Activated T-cell treated with anti-CD3 and anti-CD28 coated beads, Interleukin-2, amount 50 U/mL, for 4 hours (primary cell): ENCODE measurements around the gene NR4A3. TPM values are rescaled to one million over a fixed set of nuclear protein-coding genes. Genes with fewer than 3 reads are reported as not detected.

Experiments used
- ATAC-seq, 2 donors: fragments of 200-7000 bp; cut with Tn5 transposase; one replicate each; pipeline ENCODE4 v1.10.0; 2021
- DNase-seq: peaks from one replicate; pipeline ENCODE4 v3.0.0-alpha.2; 2020
- H3K27me3 Mint-ChIP-seq: one replicate; pipeline ENCODE4 v1.8.0; 2021; ENCODE audit warnings: low read depth, mixed read lengths
- H3K36me3 Mint-ChIP-seq: one replicate; pipeline ENCODE4 v1.8.0; 2022; ENCODE audit warnings: mixed read lengths; ENCODE audit not compliant: insufficient read depth
- H3K4me1 Mint-ChIP-seq: one replicate; pipeline ENCODE4 v1.8.0; 2021; ENCODE audit warnings: low read depth, mixed read lengths
- H3K4me3 Mint-ChIP-seq: one replicate; pipeline ENCODE4 v1.8.0; 2021; ENCODE audit warnings: mild to moderate bottlenecking, moderate library complexity, mixed read lengths
- H3K9me3 Mint-ChIP-seq: one replicate; pipeline ENCODE4 v1.8.0; 2021; ENCODE audit warnings: mixed read lengths
- total RNA-seq, 3 donors: library from RNA; stranded (reverse); gene quantifications; one replicate each; pipeline ENCODE4 v1.2.1, GENCODE V29; 2021

NR4A3 gene
- total RNA-seq, 3 donors from 2014 or later, result 23.2 to 26.5 (median 24.9) TPM

DNA sequence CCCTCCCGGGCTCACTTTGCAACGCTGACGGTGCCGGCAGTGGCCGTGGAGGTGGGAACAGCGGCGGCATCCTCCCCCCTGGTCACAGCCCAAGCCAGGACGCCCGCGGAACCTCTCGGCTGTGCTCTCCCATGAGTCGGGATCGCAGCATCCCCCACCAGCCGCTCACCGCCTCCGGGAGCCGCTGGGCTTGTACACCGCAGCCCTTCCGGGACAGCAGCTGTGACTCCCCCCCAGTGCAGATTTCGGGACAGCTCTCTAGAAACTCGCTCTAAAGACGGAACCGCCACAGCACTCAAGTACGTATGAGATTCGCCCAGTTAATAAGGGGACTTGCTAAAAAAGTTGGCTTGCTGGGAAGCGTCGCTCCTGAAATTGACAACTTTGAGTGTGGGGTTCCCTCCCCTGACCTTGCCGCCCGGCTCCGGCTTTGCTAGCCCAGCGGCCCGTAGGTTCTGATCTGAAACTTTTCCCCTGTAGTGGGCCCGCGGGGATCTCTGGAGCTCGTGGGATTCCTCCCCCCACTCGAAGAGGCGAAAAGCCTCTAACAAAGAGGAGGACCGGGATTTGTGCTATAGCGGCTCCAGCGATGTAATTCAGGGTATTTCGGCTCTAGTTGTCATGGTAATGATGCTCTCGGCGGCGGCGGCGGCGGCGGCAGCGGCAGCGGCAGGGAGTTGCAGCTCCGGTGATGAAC, 572 bp downstream of the NR4A3 start:
- H3K36me3 Mint-ChIP-seq, result peaks cover 10% of the 10 kb centered on the region
- H3K4me3 Mint-ChIP-seq, result peak overlapping the region; percentile 96
- no peak for ATAC-seq
- H3K27me3 Mint-ChIP-seq, result peaks cover 14% of the 10 kb centered on the region
- no peaks in the 10 kb centered on the region for H3K9me3 Mint-ChIP-seq
- peaks cover 70% of the 10 kb centered on the region for H3K4me1 Mint-ChIP-seq
- DNase-seq, result peak; percentile 43

DNA sequence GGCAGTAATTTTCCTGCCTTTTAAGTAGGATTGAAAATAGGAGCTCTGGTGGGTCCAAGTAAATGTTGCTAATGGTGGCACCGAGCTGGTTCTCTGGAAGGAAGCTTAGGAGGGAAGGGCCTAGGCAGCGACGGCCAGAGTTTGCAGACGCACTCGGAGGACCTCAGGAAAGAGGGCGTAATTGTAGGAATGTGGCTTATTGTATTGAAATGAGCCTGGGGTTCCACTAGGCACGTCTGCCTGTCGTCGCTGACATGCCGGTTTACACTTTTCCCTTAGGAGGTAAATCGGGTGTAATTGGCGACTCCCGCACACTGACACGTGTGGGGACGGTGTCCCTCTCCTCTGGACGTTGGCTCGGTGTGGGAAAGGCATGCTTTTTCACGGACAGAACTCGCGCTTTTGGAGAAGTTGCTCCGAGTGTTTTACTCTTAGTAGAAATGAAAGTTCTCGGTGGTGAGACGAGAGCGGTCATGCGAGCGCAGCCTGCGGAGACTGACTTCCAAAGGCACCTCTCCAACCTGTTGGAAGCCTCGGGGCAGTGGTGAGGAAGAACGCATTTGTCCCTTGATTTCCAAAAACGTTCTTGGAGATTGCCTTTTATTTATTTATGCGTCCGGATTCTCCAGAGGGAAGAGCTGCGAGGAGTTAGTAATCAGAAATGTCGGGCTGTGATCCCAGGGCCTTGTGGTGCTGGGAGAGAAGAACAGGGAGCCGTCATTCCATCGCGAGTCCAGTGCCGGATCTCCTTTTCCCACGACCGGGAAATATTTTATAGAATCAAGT, 1.3 kb downstream of the NR4A3 start:
- Mint-ChIP-seq H3K9me3 (no peaks in the 10 kb centered on the region), H3K4me1 (peaks cover 74% of the 10 kb centered on the region), H3K4me3 (peak overlapping the region; percentile 96), H3K27me3 (peaks cover 17% of the 10 kb centered on the region), H3K36me3 (peaks cover 15% of the 10 kb centered on the region)
- no peak for ATAC-seq
- no peak for DNase-seq

DNA sequence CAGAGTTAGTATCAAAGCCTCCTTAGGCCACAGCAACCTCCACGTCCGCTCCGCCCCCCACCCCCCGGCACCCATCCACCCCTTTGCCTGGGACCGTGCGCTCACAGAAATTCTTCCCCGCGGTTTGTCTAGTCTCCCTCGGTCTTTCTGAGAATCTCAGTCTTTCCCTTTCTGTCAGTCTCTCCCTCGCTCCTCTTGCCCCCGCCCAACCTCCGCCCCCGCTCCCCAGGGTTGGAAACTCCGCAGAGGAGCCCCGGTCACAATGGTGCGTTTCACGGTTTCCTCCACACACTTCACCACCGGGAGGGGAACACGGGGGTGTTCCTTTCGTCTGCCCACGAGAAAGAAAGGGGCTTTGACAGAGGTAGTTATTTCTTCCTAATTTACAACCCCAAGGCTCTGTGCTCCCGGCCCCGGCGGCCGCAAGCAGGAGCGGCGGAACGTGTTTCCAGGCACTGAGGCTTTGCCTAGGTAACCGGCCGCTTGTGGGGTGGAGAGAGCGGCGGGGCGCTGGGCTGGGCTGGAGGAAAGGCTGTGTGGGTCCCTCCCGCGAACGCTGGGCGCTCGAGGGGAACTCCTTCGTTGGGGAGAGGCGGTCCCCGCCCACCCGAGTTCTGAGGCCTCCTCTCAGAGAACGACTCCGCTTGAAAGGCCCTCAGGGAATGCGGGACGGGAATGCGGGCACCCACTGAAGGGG, 2.1 kb downstream of the NR4A3 start:
- ATAC-seq, result peak in 1 of 2 donors; percentile 0
- Mint-ChIP-seq H3K9me3 (no peaks in the 10 kb centered on the region), H3K27me3 (peaks cover 19% of the 10 kb centered on the region), H3K36me3 (peaks cover 17% of the 10 kb centered on the region), H3K4me1 (peaks cover 67% of the 10 kb centered on the region), H3K4me3 (peak overlapping the region; percentile 96)
- peak; percentile 85 for DNase-seq

DNA sequence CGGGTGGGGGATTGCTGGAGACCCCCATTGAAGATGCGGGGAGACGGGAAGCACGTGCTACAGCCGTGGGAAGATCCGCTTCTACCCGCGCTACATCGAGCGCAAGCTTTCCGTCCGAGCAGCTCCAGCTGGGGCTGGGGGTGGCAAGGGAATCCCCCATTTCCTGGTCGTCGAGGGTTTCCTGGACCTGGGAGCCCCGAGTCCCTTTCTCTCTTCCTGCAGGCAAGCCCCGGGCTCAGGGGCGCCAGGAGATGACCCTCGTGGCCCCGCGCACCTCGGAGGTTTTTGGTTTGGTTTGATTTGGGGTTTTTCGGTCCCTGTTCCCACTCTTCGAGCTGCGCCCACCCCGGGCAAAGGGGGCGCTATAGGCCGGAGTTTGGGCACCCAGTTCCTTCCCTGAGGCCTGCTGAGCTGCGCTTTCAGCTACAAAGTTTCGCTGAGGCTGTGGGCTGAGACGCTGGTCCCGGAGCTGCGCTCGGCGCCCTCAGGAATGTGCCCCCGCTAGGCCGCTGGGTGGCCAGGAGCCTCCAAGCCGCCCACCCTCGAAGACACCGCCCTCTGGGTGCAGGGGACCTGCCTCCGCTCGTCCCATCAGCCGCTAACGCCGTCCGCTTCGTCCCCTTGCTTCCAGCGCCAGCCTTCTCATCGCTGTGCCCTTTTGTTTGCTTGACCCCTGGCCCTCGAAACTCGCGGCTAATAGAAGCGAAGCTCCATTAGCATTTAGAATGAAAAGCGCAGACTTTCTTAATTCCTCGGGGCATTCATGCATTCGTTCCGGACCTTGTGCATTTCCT, 2.9 kb downstream of the NR4A3 start:
- peaks cover 26% of the 10 kb centered on the region for H3K27me3 Mint-ChIP-seq

DNA sequence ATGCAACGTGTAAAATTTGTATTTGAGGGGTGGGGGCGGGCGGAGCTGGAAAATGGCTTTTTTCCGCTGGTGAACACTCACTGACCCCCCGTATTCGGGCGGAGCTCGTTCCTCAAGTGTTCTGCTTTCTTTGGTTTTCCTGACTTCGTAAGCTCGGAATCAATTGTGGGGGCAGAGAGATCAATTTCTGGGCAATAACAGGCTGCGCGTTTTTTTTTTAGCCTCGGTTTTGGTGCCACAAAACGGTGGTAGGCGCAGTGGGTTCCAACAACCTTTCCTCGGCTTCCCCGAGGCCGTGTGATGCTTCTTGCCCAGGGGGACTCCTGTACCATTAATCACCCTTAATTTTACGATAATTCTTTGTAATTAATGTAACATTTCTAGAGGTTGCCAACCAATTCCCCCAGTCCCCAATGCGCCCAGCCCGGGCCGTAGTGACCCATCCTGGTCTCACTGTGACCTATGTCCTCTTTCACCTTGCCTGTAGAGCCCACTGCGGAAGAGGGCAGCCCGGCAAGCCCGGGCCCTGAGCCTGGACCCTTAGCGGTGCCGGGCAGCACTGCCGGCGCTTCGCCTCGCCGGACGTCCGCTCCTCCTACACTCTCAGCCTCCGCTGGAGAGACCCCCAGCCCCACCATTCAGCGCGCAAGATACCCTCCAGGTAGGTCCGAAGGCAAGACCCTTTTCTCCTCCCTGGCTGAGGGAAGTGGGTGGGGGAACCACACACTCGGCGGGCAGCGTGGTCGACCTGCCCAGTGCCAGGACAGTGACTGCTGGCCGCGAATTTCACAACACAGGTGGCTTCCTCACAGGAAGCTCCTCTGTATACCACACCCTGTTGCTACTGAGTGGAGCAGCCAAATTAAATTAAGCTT, 3.7 kb downstream of the NR4A3 start:
- Mint-ChIP-seq H3K4me3 (peak overlapping the region; percentile 96), H3K27me3 (peaks cover 31% of the 10 kb centered on the region), H3K4me1 (peaks cover 67% of the 10 kb centered on the region), H3K9me3 (no peaks in the 10 kb centered on the region), H3K36me3 (peaks cover 33% of the 10 kb centered on the region)
- ATAC-seq (no peak), DNase-seq (no peak)

More for the DNA sequence above, 2.9 kb downstream of the NR4A3 start:
- peak overlapping the region; percentile 96 for H3K4me3 Mint-ChIP-seq
- H3K9me3 Mint-ChIP-seq, result no peaks in the 10 kb centered on the region
- H3K4me1 Mint-ChIP-seq, result peaks cover 68% of the 10 kb centered on the region
- DNase-seq (peak; percentile 60), ATAC-seq (no peak)
- H3K36me3 Mint-ChIP-seq, result peaks cover 25% of the 10 kb centered on the region

DNA sequence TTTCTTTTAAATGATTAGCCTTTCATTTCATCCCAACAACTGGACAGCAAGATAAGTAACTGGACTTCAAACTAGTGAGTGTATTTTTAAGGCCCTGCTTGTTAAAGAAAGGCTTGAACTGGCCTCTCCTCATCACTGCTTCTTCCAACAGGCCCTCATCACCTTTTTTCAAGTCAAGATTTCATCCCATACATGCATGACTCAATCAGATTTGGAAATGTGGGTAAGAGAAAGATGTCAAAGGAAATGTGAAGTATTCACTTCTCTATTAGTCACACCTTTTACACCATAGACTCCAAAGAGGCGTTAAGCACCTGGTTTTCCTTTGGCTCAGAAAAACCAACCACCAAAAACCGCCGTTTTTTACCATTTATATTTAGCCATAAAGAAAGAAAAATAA, 4.9 kb downstream of the NR4A3 start:
- DNase-seq, result no peak
- H3K36me3 Mint-ChIP-seq, result peaks cover 37% of the 10 kb centered on the region

DNA sequence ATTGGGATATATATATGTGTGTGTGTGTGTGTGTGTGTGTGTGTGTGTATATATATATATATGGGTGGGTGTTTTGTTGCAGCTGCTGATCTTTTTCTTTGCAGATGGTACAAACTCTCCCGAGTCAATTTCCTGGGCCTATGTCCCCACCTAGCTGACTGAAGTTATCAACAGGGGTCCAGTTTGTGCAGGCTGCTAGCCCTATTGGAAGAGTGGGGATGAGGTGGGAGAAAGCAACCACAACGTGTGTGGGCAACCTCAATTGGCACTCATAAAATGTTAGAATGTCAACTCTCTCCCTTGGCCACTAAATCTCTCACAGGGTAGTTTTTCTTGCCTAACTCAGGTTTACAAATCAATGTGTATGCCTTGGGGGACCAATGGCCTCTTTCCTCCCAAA, 5.6 kb downstream of the NR4A3 start:
- H3K4me3 Mint-ChIP-seq, result no peak overlapping the region

More for the DNA sequence above, 4.9 kb downstream of the NR4A3 start:
- Mint-ChIP-seq H3K4me3 (peak overlapping the region; percentile 96), H3K9me3 (no peaks in the 10 kb centered on the region), H3K27me3 (peaks cover 31% of the 10 kb centered on the region), H3K4me1 (peaks cover 58% of the 10 kb centered on the region)
- ATAC-seq, result peak; percentile 11 to 26

DNA sequence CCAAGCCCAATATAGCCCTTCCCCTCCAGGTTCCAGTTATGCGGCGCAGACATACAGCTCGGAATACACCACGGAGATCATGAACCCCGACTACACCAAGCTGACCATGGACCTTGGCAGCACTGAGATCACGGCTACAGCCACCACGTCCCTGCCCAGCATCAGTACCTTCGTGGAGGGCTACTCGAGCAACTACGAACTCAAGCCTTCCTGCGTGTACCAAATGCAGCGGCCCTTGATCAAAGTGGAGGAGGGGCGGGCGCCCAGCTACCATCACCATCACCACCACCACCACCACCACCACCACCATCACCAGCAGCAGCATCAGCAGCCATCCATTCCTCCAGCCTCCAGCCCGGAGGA, 6.3 kb downstream of the NR4A3 start:
- Mint-ChIP-seq H3K4me3 (no peak overlapping the region), H3K36me3 (peaks cover 40% of the 10 kb centered on the region), H3K27me3 (peaks cover 27% of the 10 kb centered on the region), H3K4me1 (peaks cover 53% of the 10 kb centered on the region), H3K9me3 (no peaks in the 10 kb centered on the region)
- no peak for DNase-seq
- no peak for ATAC-seq

More for the DNA sequence above, 5.6 kb downstream of the NR4A3 start:
- no peak for ATAC-seq
- no peaks in the 10 kb centered on the region for H3K9me3 Mint-ChIP-seq
- peaks cover 58% of the 10 kb centered on the region for H3K4me1 Mint-ChIP-seq
- H3K27me3 Mint-ChIP-seq, result peaks cover 31% of the 10 kb centered on the region
- H3K36me3 Mint-ChIP-seq, result peaks cover 38% of the 10 kb centered on the region
- no peak for DNase-seq

DNA sequence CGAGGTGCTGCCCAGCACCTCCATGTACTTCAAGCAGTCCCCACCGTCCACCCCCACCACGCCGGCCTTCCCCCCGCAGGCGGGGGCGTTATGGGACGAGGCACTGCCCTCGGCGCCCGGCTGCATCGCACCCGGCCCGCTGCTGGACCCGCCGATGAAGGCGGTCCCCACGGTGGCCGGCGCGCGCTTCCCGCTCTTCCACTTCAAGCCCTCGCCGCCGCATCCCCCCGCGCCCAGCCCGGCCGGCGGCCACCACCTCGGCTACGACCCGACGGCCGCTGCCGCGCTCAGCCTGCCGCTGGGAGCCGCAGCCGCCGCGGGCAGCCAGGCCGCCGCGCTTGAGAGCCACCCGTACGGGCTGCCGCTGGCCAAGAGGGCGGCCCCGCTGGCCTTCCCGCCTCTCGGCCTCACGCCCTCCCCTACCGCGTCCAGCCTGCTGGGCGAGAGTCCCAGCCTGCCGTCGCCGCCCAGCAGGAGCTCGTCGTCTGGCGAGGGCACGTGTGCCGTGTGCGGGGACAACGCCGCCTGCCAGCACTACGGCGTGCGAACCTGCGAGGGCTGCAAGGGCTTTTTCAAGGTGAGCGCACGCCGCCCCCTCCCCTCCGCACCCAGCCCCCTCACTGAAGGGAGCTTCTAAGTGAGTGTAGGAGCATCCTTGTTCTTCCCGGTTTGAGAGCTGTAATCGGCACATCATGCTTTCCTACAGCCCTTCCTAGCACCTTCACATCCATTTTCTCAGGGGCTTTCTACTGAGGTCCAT, 6.9 kb downstream of the NR4A3 start:
- Mint-ChIP-seq H3K27me3 (peaks cover 25% of the 10 kb centered on the region), H3K9me3 (no peaks in the 10 kb centered on the region), H3K4me3 (no peak overlapping the region), H3K4me1 (peaks cover 49% of the 10 kb centered on the region), H3K36me3 (peaks cover 46% of the 10 kb centered on the region)
- no peak for DNase-seq
- ATAC-seq, result no peak

DNA sequence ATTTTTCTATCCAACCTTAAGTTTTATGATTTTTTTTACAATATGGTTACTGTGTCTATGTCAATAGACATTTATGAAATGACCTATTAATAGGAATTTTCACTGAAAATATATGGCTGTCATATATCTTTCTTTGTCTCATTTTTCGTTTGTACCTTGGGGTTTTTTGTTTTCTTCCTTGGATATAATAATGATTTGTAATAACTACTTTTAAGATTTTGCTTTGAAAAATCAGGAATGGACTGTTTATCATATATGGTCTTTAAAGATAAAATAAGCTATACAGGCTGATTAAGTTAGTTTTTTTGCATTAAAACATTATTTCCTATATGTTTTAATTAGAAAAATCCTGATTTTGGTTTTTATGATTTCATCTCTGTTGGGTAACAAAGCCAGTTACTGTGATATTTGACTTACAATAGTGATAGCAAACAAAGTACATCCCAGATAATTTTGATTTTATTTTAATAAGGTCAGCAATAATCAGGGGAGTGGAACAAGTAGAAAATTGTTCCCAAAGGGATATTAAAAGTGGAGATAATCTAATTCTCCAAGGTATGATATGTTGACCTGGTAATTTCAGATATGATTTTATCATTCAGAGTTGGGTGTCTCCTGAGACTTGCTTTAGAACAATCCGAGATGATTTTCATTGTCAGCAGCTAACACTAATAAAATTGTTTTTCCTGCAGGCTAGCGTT, 10.3 kb downstream of the NR4A3 start:
- Mint-ChIP-seq H3K9me3 (no peaks in the 10 kb centered on the region), H3K4me3 (no peak overlapping the region), H3K36me3 (peaks cover 56% of the 10 kb centered on the region), H3K4me1 (peaks cover 16% of the 10 kb centered on the region), H3K27me3 (peaks cover 16% of the 10 kb centered on the region)
- DNase-seq (no peak), ATAC-seq (no peak)

DNA sequence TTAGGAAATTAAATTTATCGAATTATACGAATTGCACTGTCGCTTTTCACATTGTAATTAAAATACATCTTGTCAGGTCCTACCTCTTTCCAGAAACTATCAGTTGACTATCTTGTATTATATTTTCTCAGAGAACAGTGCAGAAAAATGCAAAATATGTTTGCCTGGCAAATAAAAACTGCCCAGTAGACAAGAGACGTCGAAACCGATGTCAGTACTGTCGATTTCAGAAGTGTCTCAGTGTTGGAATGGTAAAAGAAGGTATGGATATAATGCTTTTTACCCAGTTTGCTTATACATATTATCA, 10.8 kb downstream of the NR4A3 start:
- DNase-seq (no peak), ATAC-seq (no peak)
- Mint-ChIP-seq H3K4me1 (peaks cover 11% of the 10 kb centered on the region), H3K36me3 (peaks cover 58% of the 10 kb centered on the region), H3K9me3 (no peaks in the 10 kb centered on the region), H3K4me3 (no peak overlapping the region), H3K27me3 (peaks cover 16% of the 10 kb centered on the region)

DNA sequence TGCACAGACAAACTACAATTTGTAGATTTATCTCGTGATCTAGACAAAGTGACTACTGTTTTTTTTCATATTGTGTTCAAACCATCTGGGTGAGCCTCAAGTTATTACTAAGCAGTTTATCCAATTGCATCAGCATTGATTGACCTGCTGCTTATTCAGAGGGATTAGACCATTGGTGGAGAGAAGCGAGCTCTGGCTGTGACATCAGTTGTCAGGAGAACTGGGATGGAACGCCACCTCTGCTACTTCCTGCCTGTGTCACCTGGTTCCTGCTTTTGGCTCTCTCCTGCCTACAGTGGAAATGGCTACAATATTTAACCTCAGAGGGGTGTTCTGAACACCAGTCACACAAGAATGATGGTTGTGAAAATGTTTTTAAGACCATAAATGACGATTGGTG, 12.1 kb downstream of the NR4A3 start:
- DNase-seq, result no peak
- peaks cover 56% of the 10 kb centered on the region for H3K36me3 Mint-ChIP-seq
- H3K4me3 Mint-ChIP-seq, result no peak overlapping the region
- no peak for ATAC-seq
- H3K27me3 Mint-ChIP-seq, result peaks cover 12% of the 10 kb centered on the region
- H3K4me1 Mint-ChIP-seq, result peaks cover 8% of the 10 kb centered on the region
- H3K9me3 Mint-ChIP-seq, result no peaks in the 10 kb centered on the region
